Measurements from ENCODE around the gene IARS1. TPM values are rescaled to one million over a fixed set of nuclear protein-coding genes. Genes with fewer than 3 reads are reported as not detected.

The IARS1 gene
- total and polyA plus RNA-seq, 2 of the 13 experiments (the other 11 are each of a cell fraction or from before 2014, with no cell fraction given) = 55.9 to 185 TPM

DNA sequence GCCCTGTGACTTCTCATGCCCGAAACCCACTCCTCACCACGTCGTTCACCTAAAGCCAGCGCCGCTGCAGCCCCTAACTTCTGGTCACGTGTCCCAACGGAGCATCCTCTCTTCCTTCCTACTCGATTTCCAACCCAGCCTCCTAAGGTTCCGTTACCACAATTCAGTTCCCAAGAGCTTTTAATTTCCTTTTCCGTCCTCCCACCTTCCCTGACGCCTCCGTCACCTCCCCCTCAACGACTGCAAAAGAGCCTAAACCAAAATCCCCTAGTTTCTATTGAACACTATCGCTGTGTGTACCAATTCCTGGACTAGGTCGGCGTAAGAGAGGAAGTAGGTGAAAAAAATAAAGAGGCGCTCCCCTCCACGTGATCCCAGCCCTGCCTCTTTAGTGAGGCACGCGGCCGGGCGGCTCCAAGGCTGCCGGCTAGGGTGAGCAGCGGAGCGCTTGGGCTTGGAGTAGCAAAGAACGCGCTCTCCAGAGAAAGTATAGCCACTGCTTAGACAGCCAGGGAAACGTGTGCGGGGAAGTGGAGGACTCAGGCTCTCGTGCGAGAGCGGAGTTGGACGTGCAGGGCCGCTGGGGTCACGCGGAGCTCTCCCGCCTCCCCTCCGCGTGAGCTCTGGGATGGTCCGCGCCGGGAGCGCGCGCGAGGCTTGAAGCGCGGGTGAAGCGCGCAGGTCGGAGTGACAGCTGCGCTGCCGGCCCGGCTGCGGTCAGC lies 31.9 kb upstream of the IARS1 start, which contains the start of the genes CENPP and NOL8 (continued):
- TF ChIP-seq, protein P1, sequence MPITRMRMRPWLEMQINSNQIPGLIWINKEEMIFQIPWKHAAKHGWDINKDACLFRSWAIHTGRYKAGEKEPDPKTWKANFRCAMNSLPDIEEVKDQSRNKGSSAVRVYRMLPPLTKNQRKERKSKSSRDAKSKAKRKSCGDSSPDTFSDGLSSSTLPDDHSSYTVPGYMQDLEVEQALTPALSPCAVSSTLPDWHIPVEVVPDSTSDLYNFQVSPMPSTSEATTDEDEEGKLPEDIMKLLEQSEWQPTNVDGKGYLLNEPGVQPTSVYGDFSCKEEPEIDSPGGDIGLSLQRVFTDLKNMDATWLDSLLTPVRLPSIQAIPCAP (CRISPR knock-in tag; IDR thresholded peaks at IDR 0.05; ENCODE audit: low read depth) = no peak
- TF ChIP-seq ZNF639 (CRISPR knock-in tag; conservative IDR thresholded peaks at IDR 0.05) (peak; percentile 33; the same call in 1 of the 2 replicates), CEBPB (IDR thresholded peaks at IDR 0.05; ENCODE audit: borderline replicate concordance, low read depth, low read length) (no peak), ZNF660 (CRISPR knock-in tag; IDR thresholded peaks at IDR 0.05; ENCODE audit: borderline replicate concordance, low read depth) (no peak), THAP7 (CRISPR knock-in tag; IDR thresholded peaks at IDR 0.05) (0 out of 2 replicates have a peak, but pooled peaks have one; percentile 21), NBN (conservative IDR thresholded peaks at IDR 0.05) (no peak), TBX3 (IDR thresholded peaks at IDR 0.05; ENCODE audit: borderline replicate concordance) (peak; percentile 49; the same call in 1 of the 2 replicates), SRSF1 (optimal IDR thresholded peaks at IDR 0.05; ENCODE audit: low read depth, low read length) (no peak), SCMH1 (CRISPR knock-in tag; IDR thresholded peaks at IDR 0.05; ENCODE audit: borderline replicate concordance) (no peak), ZNF557 (CRISPR knock-in tag; IDR thresholded peaks at IDR 0.05) (no peak), MBD4 (IDR thresholded peaks at IDR 0.05; ENCODE audit: borderline replicate concordance, low read length) (no peak), ZNF337 (CRISPR knock-in tag; IDR thresholded peaks at IDR 0.05; ENCODE audit: borderline replicate concordance, low read depth) (no peak), ZKSCAN1 (IDR thresholded peaks at IDR 0.05; ENCODE audit: low read length) (no peak), NR2C2 (CRISPR knock-in tag; IDR thresholded peaks at IDR 0.05; ENCODE audit: borderline replicate concordance) (peak; percentile 39; the same call in 1 of the 2 replicates), FOXA3 (CRISPR knock-in tag; IDR thresholded peaks at IDR 0.05) (peak; percentile 54), ZNF577 (CRISPR knock-in tag; IDR thresholded peaks at IDR 0.05; ENCODE audit: borderline replicate concordance, low read depth) (no peak)
- TF ChIP-seq, protein P2, sequence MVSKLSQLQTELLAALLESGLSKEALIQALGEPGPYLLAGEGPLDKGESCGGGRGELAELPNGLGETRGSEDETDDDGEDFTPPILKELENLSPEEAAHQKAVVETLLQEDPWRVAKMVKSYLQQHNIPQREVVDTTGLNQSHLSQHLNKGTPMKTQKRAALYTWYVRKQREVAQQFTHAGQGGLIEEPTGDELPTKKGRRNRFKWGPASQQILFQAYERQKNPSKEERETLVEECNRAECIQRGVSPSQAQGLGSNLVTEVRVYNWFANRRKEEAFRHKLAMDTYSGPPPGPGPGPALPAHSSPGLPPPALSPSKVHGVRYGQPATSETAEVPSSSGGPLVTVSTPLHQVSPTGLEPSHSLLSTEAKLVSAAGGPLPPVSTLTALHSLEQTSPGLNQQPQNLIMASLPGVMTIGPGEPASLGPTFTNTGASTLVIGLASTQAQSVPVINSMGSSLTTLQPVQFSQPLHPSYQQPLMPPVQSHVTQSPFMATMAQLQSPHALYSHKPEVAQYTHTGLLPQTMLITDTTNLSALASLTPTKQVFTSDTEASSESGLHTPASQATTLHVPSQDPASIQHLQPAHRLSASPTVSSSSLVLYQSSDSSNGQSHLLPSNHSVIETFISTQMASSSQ (IDR thresholded peaks at IDR 0.05; ENCODE audit: low read depth) = no peak
- TF ChIP-seq, protein P2 (CRISPR knock-in tag; IDR thresholded peaks at IDR 0.05; ENCODE audit: borderline replicate concordance) = peak; percentile 32; the same call in 1 of the 2 replicates
- TF ChIP-seq, protein P3, sequence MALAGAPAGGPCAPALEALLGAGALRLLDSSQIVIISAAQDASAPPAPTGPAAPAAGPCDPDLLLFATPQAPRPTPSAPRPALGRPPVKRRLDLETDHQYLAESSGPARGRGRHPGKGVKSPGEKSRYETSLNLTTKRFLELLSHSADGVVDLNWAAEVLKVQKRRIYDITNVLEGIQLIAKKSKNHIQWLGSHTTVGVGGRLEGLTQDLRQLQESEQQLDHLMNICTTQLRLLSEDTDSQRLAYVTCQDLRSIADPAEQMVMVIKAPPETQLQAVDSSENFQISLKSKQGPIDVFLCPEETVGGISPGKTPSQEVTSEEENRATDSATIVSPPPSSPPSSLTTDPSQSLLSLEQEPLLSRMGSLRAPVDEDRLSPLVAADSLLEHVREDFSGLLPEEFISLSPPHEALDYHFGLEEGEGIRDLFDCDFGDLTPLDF (CRISPR knock-in tag; IDR thresholded peaks at IDR 0.05) = peak; percentile 89; the same call in 1 of the 2 replicates
- TF ChIP-seq, protein P4, sequence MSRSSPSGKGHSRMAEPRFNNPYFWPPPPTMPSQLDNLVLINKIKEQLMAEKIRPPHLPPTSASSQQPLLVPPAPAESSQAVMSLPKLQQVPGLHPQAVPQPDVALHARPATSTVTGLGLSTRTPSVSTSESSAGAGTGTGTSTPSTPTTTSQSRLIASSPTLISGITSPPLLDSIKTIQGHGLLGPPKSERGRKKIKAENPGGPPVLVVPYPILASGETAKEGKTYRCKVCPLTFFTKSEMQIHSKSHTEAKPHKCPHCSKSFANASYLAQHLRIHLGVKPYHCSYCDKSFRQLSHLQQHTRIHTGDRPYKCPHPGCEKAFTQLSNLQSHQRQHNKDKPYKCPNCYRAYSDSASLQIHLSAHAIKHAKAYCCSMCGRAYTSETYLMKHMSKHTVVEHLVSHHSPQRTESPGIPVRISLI (CRISPR knock-in tag; IDR thresholded peaks at IDR 0.05; ENCODE audit: borderline replicate concordance) = peak; percentile 96
